Amygdala (tissue), 56 donors: ENCODE results near the gene TCF3.
"Not testable (repeated sequence)": the region's sequence is repeated elsewhere in the genome, so short reads cannot be mapped to it uniquely, and the experiment has no call there.

Source experiments
- DNase-seq, 56 donors: peaks; one replicate each; lab custom pipeline; 2025; lab: John Stamatoyannopoulos, UW

The TCF3 gene

DNA sequence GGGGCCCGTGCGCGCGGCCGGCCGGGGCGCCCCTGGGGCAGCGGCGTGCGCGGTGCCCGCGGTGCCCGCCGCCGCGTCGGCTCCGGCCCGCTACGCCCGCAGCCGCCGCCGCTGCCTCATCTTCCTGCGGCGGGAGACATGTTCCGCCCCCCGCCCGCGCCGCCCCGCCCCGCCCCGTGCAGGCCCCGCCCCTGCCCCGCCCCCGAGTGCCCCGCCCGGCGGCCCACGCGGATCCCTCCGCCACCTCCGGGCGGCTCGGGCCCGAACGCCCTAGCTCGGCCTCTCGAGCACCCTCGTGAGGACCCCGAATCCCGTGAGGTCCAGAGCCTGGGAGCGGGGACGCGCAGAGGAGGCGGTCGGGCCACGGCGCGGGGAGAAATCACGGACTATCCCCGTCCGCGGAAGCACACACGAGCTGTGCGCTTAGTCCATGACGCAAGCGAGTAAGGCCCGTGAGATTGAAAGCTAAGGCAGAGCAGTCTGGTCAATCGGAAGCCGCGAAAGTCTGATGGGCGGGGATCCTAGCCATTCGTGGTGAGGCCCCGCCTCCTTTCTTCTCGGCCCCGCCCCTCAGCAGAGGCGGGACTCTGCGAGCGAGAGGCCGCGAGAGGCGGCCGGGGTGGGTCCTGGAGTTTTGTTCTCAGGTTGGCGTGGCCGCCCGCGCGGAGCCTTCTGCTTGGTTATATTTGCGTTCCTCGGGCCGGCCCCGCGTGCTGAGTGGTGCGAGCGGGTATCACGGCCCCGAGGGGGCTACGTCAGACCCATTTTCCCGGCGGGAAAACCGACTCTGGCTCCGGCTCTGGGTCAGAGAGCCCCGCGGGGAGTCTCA, at the start of gene TCF3:
Gene TCF3 (minus strand): TSS at position 145 of the 829 bp plus-strand sequence. CDS start 2,367 bp downstream, outside the sequence.
- peak; percentile 66 to 99 (median 96) for DNase-seq

DNA sequence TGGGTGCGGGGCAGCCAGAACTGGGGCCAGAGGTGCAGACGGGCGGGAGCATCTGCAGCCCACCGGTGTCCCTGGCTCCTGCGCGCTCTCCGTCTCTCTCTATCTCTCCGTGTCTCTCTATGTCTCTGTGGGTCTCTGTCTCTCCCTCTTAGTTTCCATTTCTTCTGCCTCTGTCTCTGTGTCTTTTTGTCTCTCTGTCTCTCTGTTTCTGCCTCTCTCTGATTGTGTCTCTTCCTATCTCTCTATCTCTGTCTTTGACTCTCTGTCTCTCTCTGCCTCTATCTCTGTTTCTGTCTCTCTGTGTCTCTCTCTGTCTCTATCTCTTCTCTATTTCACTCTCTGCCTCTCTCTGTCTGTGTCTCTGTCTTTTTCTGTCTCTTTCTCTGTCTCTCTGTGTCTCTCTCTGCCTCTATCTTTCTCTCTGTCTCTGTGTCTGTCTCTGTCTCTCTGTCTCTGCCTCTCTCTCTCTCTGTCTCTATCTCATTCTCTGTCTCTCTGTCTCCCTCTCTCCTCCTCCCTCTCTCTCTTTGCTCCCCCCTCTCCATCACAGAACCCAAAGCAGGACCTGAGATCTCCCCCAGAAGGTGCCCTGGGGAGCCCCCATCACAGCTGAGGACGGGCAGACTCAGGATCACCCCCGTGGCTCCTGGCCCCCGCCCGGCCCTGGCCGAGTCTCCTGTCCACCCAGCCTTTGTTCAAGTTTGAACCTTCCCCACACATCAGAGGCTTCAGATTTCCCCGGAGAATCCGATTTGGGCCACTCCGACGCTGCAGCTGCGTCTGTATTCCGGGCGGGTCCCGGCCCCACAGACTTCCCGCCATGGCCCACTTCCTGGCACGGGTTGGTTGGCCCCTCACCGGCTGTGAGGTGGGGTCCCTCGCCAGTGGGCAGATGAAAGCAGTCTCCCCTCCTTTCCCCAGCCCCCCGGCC, 48.6 kb upstream of the TCF3 start:
- DNase-seq, result no peak

DNA sequence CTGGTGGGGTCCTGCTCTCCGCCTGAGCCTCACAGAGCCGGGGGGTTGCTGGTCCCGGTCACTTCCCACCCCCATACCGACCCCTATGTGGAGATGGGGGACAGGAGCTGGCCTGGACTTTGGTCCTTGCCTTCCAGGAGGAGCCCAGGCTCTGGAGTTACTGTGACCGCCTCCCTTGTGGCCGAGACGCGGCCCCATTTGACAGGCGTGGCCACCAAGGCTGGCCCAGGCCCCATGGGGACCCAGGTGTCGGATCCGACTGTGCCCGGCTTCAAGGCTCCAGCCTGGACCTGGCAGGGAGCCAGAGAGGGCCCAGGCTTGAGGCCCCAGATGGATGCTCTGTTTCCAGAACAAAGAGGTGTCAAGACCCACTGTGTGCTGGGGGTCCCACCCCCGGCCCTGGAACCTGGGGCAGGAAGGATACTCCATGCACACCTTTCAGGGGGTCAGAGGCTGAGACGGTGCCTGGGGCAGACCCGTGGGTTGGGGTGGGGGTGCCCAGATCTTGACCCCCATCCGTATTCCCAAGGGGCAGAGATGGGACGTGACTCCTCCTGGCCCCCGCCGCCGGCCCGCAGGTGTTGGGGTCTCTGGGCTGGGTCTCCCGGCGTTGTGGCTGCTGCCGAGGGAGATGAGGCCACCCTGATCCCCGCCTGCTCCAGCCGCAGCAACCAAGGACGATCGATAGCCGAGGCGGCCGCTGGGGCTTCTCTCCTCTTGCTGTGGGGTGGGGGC, 47.8 kb upstream of the TCF3 start:
- DNase-seq, result no peak

DNA sequence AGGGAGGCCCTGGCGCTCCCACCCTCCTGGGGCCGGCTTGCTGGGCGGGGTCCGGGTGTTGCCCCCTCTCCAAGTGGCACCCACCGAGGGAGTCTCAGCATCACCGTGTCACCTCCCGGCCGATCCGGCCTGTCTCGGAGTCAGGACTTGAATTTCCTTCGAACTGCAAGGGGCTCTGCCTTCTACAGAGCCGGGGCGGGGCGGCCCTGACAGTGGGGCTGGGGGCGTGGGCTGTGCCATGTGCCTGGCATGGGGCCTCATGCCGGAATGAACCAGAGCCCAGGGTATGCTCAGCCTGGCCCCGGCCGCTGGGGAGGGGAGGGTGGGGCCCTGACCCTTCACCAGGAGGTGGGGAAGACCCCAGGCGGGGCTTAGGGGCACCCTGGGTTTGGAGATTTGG, 47.0 kb upstream of the TCF3 start:
- no peak for DNase-seq

DNA sequence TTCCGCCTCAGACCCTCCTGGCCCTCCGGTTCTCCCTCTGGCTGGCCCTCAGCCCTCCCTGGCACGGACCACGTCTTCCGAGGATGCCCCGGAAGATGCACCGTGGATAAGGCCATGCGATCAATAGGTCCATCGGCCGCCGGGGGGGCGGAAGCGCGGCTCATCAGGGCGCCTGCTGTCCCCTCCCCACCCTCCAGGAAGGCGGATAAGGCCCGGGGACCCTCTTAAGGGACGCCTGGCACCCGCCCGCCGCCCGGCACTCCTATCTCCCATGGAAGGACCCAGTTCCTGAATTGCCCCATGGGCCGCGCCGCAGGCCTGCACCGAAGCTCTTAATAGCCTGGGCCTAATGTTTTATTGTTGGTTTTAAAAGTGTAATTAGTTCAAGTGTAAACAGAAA, 46.2 kb upstream of the TCF3 start:
- DNase-seq, result no peak

DNA sequence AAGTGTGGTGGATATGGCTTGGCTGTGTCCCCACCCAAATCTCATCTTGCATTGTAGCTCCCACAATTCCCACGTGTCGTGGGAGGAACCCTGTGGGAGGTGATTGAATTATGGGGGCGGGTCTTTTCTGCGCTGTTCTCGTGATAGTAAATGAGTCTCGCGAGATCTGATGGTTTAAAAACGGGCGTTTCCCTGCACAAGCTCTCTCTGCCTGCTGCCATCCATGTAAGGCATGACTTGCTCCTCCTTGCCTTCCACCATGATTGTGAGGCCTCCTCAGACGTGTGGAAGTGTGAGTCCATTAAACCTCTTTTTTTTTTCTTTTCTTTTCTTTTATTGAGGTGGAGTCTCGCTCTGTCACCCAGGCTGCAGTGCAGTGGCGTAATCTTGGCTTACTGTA, 43.1 kb upstream of the TCF3 start:
- not testable (repeated sequence) for DNase-seq

DNA sequence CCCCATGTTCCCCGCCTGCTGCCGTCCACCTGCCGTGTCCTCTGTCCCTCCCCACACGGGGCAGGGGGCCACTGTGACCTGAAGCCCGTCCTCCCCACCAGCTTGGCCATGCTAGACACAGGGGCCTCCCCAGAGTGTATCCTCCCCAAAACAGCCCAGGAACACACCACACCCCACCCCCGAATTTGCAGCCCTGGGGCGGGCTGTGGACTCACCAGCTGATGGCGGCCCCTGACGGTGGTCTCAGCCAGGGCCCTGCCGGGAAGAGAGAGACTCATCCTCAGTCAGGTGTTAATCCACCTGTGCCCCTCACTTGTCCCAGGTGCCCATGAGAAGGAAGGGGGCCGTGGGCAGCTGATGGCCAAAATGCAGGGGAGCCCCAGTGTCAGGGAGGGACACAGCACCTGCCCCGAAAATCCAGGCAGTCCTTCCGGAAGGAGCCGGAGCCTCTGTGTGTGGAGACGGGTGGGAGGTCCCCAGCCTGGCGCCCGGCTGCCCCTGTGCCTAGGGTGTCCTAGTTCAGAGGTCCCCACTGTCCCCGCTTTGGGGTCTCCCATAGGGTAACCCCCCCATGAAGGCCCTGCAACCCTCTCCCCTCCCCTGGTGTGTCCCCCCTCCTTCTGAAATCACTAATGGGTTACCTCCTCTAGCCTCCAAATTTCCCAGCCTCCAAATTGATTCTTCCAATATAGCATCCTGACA, 39.3 kb upstream of the TCF3 start:
- DNase-seq, result no peak

DNA sequence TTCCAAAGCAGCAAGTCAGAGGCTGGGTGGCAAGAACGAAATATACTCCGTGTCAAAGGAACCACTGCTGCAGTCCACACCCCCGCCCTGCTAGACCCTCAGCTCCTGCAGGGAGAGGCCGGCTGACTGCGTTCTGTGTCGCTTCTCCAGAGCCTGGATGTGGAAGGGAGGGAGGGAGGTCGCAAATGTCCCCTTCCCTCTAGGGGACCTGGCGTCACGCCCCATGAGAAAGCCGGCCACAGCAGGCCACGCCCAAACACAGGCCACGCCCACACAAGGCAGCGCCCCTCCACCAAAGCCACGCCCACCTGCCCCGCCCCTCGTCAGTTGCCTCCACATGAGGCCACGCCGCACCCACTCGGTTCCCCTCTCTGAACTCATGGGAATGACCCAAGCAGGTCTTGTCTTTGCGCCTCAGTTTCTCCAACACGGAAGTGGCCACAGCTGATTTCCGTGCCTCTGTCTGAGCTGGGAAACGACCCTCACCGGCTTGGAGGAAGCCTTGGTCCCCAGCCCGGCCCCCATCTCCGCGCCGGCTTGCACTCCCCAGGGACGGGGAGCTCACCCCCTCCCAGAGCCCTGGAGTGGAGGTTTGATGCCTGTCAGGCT, 38.4 kb upstream of the TCF3 start:
- DNase-seq, result peak in 2 of 56 donors; percentile 17 to 47

DNA sequence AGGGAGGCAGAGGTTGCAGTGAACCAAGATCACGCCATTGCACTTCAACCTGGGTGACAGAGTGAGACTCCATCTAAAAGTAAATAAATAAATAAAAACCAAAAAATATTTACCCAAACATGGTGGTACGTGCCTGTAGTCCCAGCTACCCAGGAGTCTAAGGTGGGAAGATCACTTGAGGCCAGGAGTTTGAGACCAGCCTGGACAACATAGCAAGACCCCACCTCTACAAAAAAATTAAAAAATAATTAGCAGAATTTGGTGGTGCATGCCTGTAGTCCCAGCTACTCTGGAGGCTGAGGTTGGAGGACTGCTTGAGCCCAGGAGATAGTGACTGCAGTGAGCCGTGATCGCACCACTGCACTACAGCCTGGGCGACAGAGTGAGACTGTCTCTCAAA, 33.4 kb upstream of the TCF3 start:
- DNase-seq, result not testable (repeated sequence)

DNA sequence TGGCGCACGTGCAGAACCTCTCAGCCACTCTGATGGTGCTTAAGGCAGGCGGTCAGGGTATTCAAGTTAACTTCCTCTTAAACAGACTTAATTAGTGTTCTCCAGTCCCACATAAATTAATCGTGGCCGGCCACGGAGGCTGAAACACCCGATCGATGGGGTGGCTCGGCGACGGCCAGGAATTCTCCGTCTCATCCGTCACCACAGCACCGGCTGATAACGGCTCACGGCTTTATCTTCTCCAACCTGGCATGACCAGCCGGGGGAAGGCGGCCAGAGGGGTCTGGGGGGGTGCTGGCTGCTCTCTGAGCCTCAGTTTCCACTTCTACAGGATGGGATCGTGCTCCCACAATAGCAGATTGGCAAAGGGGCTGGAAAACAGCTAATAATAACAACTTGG, 32.6 kb upstream of the TCF3 start:
- DNase-seq, result no peak

DNA sequence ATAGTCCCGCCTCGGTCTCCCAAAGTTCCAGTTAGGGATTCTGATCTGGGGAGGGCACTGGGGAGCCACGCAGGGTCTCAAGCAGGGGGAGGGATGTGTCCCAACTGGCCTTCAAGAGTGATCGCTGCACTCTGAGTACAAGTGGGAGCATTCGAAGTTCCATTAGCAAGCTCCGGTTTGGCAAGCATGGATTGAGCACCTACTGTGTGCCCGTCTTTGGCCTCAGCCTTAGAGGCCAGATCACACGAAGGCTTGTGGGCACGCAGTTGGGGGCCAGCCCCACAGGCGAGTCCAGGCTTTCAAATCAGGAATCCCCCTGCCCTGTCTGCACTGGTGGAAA, 32.1 kb upstream of the TCF3 start:
- no peak for DNase-seq

DNA sequence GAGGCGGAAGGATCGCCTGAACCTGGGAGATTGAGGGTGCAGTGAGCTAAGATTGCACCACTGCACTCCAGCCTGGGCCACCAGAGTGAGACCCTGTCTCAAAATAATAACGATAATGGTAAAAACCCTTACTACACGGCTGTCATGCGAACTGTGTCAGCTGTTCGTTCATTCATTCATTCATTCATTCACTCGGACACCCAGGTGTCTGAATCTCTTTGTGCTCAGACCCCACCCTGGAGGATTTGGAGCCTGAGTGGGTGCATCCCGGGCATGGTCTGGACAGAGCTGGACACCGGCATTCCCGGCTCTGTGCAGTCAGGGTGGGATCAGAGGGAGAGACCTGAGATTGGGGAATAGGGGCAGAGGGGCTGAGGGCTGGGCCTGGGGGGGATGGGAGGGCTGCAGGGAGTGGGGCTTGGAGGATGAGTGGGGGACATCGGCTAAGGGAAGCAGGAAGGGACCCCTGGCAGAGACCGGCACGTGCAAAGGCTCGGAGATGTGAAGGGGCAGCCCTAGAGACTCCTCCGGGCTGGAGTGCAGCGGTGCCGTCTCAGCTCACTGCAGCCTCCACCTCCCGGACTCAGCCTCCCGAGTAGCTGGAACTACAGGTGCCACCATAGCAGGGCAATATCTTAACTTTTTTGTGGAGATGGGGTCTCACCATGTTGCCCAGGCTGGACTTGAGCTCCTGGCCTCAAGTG, 31.6 kb upstream of the TCF3 start:
- no peak for DNase-seq

DNA sequence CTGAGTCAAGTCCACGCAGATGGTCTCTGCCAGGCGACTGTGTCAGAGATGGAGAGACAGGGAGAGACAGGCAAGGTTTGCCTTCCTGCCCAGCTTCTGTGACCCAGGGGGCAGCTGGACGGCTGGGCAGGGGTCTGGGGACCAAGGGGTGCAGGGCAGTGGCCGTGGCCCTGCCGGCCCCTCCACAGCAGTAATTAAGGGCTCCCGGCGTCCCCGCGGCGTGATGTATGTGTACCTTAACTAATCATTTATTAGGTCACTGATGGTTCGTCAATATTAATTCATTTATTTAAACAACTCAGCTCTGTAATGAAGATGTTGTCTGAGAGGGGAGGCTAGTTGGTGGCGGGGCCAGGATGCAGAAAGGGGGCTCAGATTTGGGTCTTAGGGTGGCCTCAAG, 28.6 kb upstream of the TCF3 start:
- DNase-seq, result no peak

DNA sequence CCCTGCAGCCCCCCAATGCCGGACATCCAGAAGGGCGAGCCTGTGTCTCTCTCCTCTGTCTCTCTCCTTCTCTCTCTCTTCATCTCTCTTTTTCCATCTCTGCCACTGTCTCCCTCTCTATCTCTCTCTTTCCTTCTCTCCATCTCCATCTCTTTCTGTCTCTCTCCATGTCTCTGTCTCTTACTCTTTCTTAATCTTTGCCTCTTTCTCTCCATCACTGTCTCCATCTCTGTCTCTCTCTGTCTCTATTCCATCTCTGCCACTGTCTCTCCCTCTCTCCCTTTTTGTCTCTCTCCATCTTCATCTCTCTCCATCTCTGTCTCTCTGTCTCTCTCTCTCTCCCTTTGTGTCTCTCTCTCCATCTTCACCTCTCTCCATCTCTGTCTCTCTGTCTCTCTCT, 25.7 kb upstream of the TCF3 start:
- DNase-seq, result no peak

DNA sequence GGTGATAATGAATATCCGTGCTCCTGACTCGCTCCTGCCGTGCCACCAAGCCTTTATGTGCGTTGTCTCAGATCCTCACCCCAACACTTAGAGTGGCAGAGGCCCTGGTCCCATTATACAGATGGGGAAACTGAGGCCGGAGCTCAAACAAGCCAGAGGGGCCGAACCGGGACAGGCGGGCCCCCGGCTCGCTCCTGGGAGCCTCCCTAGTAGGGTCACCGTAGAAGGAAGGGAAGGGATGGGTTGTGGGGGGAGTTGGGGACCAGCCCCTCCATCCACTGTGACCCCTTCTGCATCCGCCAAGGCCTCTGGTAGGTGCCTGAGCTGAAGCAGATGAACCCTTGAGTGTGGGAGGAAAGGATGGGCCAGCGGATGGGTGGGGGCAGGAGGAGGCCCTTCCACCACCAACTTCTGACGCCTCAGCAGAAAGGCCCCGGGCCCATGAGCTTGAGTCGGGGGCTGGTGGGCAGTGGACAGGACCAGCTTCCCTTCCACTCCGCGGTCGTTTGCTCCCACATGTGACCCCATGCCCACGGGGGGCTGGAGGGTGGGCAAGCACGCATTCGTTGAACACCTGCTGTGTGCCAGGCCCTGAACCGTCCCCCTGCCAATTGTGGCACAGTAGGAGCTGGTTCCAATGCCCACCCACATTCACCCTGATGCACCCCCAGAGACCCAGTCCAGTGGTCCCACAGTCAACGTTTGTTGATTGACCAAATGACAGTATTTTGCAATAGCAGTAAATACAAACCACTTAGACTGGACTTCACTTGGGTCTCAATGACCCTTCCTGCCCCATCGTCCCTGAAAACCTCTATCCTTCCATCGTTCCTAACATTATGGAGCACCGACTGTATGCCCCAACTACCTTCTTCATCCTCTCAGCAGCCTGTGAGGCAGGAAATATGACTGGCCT, 24.2 kb upstream of the TCF3 start:
- no peak for DNase-seq

DNA sequence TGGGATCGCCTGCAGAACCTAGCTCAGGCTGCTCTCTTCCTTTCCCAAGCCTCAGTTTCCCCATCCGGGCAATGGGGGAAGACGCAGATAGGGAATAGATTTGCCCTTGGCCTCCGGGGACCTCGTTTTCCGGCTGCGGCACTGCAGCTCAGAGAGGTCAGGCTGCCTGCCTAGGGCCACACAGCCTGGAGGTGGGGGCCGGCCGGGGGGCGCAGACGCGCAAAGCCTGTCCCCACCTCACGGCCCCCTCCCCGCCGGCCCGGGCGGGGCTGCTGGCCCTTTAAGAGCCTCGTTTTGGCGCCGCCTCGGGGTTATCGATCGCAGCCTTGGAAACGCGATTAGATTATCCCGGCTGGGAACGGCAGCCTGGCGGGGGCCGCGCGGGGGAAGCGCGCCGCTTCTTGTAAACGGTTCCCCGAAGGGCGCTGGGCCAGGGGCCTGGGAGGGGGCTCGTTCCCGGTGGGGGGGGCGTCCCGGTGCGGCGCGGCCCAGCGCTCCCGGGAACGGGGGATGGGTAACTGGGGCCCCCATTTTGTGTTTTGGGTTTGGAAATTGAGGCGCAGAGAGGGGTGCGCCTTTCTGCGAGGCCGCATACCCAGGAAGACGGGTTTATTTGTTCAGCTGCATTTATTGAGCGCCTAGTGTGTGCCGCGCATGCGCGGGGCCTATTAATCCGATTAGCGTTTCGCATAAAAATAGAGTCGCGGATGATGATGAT, 23.4 kb upstream of the TCF3 start:
- peak in 3 of 56 donors; percentile 13 to 22 (median 18) for DNase-seq

DNA sequence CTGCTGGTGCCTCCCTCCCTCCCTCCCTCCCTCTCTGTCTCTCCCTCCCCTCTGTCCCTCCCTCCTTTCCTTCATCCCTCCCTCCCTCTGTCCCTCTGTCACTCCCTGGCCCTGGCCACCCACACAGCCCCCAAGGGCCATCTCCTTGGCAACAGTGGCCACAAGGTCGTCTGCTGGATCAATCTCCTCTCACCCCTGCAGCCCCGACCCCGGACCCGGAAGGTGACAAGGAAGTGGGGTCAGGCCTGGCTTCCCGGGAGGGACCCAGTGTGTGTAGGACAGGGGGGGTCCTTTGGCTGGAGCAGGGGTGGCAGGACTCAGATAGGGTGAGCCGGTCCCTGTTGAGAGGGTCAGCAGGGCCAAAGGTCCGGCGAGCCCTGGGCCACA, 21.9 kb upstream of the TCF3 start:
- no peak for DNase-seq
